Ovary (tissue), 3 donors: ENCODE data around the gene EXOC6B.

Experiments used
- CTCF ChIP-seq, 3 donors: fragments of 450-650 bp in 2 of 3; fragments of 200-600 bp in 1 of 3; IDR thresholded peaks; one replicate each; pipeline versions ENCODE4 v1.5.1 to v1.8.0; 2016 to 2022; ENCODE audit warnings: antibody characterized with exemption in 3 of 3, mild to moderate bottlenecking in 1 of 3
- POLR2A ChIP-seq: fragments of 450-650 bp; IDR thresholded peaks from one replicate; pipeline ENCODE4 v1.6.1; 2017; ENCODE audit warnings: antibody characterized with exemption, mild to moderate bottlenecking, moderate library complexity
- donor health status: DM: no; HTN: no; CAD: no.

GRCh38 chr2:72743481-72743880 lies 82.4 kb downstream of the EXOC6B start:
- TF ChIP-seq POLR2A: no peak
- TF ChIP-seq CTCF (IDR thresholded peaks at IDR 0.05): no peak
